ENCODE results near the gene RPS15. TPM values are rescaled to one million over a fixed set of nuclear protein-coding genes. Genes with fewer than 3 reads are reported as not detected.

RPS15 gene
- total RNA-seq, 2 donors from 2014 or later = 2,008 to 2,166 TPM

DNA sequence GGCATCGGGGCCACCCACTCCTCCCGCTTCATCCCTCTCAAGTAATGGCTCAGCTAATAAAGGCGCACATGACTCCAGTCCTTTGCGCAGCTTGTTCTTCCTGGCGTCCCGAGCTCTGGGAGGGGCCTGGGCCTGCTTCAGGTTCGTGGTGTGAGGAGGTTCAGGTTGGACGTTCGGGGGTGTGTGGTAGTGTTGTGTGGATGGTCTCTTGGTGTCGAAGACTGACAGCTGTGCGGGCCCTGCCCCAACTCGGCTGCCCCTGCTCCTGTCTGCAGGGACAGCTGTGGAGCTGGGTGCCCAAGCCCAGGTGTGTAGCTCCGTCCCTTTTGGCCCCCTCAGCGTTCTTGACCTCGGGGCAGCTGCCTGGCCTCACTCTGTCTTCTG lies 2.2 kb downstream of the RPS15 start:
- Histone ChIP-seq H3K27me3 (peaks cover 0 to 2% of the 10 kb centered on the region in 2 donors), H3K36me3 (replicated peaks in 1 of 2; ENCODE audit: insufficient read depth in 1 of 2, low read depth in 2 of 2) (peaks cover 0 to 15% of the 10 kb centered on the region in 2 donors), H3K27ac (no peak overlapping the region), H3K4me3 (no peak overlapping the region), H3K9me3 (no peaks in the 10 kb centered on the region), H3K4me1 (peaks cover 35% of the 10 kb centered on the region)
- ATAC-seq (no peak), DNase-seq (no peak)
- TF ChIP-seq POLR2A (IDR thresholded peaks at IDR 0.05) = no peak
- TF ChIP-seq, protein P1, sequence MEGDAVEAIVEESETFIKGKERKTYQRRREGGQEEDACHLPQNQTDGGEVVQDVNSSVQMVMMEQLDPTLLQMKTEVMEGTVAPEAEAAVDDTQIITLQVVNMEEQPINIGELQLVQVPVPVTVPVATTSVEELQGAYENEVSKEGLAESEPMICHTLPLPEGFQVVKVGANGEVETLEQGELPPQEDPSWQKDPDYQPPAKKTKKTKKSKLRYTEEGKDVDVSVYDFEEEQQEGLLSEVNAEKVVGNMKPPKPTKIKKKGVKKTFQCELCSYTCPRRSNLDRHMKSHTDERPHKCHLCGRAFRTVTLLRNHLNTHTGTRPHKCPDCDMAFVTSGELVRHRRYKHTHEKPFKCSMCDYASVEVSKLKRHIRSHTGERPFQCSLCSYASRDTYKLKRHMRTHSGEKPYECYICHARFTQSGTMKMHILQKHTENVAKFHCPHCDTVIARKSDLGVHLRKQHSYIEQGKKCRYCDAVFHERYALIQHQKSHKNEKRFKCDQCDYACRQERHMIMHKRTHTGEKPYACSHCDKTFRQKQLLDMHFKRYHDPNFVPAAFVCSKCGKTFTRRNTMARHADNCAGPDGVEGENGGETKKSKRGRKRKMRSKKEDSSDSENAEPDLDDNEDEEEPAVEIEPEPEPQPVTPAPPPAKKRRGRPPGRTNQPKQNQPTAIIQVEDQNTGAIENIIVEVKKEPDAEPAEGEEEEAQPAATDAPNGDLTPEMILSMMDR (IDR thresholded peaks at IDR 0.05) = no peak
- intact Hi-C loops (cut with DNase I) = no loop called here
- WGBS, 2 donors = 80 to 83% methylated on average over 3 to 15 of the region's 15 CpGs

- intact Hi-C loops (cut with DNase I) = no loop called here
- Histone ChIP-seq H3K4me3 (no peak overlapping the region), H3K27me3 (peaks cover 0 to 8% of the 10 kb centered on the region in 2 donors), H3K4me1 (peaks cover 41% of the 10 kb centered on the region), H3K36me3 (replicated peaks in 1 of 2; ENCODE audit: insufficient read depth in 1 of 2, low read depth in 2 of 2) (peaks cover 0 to 15% of the 10 kb centered on the region in 2 donors), H3K9me3 (no peaks in the 10 kb centered on the region), H3K27ac (no peak overlapping the region)
- DNase-seq (no peak), ATAC-seq (no peak)
- WGBS, 2 donors = 92 to 95% methylated on average over 5 to 9 of the region's 9 CpGs
- TF ChIP-seq, protein P1 (IDR thresholded peaks at IDR 0.05) = no peak
- TF ChIP-seq POLR2A (IDR thresholded peaks at IDR 0.05) = no peak
Measured at GRCh38 chr19:1441022-1441426, 2.8 kb downstream of the RPS15 start.

- 86 to 88% methylated on average over 18 to 19 of the region's 25 CpGs for WGBS, 2 donors
- Histone ChIP-seq H3K4me3 (no peak overlapping the region), H3K27me3 (peaks cover 0 to 17% of the 10 kb centered on the region in 2 donors), H3K36me3 (replicated peaks in 1 of 2; ENCODE audit: insufficient read depth in 1 of 2, low read depth in 2 of 2) (peaks cover 0 to 15% of the 10 kb centered on the region in 2 donors), H3K27ac (no peak overlapping the region), H3K9me3 (no peaks in the 10 kb centered on the region), H3K4me1 (peaks cover 49% of the 10 kb centered on the region)
- TF ChIP-seq, protein P1 (IDR thresholded peaks at IDR 0.05) = no peak
- TF ChIP-seq POLR2A (IDR thresholded peaks at IDR 0.05) = no peak
- intact Hi-C loops (cut with DNase I) = no loop called here
- DNase-seq (no peak), ATAC-seq (no peak)
Measured at GRCh38 chr19:1441677-1442438, 3.7 kb downstream of the RPS15 start.

DNA sequence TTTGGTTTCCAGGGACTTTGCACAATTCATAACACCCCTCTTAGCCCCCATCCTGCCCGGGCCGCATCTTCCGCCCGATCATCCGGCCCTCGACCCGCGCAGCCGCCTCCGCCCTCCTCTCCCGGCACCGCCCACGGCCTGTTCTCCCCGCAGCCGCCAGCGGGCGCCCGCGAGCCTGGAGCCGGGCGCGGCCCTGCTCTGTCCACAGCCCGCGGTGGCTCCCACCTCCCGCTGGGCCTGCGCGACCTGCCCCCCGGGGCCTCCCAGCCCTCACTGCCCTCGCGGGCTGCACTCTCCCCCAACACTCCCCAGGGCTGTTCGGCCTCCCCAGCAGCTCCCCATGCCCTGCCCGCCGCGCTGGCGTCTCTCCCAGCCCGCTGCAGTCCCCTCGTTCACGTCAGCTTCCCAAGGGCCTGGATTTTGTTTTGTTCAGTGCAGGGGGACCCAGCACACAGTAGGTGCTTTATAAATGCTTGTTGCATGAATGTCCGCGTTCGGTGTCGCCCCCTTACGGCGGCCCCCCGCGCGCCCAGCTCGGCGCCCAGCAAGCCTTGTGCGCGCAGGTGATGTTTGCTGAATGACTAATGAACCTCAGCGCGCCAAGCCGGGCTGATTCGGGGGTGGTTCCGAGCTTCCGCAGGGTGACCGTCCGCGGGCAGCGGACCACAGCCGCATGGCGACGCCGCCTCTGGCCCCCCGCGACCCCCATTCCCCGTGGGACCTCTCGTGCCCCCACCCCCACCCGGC lies 7.2 kb downstream of the RPS15 start:
- DNase-seq = peak; percentile 58 to 69 (median 64)
- intact Hi-C loops (cut with DNase I) = no loop called here
- Histone ChIP-seq H3K4me3 (no peak overlapping the region), H3K27ac (no peak overlapping the region), H3K36me3 (replicated peaks in 1 of 2; ENCODE audit: insufficient read depth in 1 of 2, low read depth in 2 of 2) (peaks cover 0 to 11% of the 10 kb centered on the region in 2 donors), H3K9me3 (no peaks in the 10 kb centered on the region), H3K4me1 (peaks cover 32% of the 10 kb centered on the region), H3K27me3 (peaks cover 4 to 41% of the 10 kb centered on the region in 2 donors)
- TF ChIP-seq, protein P1 (IDR thresholded peaks at IDR 0.05) = peak; percentile 64 to 93 (median 87)
- no peak for TF ChIP-seq POLR2A (IDR thresholded peaks at IDR 0.05)
- 1 to 3% methylated on average over 29 to 69 of the region's 70 CpGs for WGBS, 2 donors
- ATAC-seq = peak; percentile 86

Measured in body of pancreas (tissue), 4 donors.